ENCODE measurements around the gene ROR2.

The ROR2 gene

DNA sequence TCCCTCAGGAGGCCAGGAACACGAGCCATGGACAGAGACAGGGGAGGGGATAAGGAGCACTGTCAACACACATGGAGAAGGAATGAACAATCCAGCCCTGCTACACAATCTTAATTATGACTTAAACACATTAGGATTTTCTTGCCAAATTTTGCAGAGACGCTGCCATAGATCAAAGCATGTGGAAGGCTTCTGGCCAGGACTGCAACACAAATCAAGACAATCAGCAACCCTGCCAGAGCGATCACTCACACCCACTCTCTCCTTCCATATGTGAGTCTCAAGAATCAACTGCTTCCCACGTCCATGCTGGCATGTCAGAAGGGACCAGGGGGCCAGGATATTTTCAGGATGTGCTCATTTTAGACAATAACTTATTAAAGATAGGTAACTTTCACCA is 85.6 kb downstream of the ROR2 start:
- DNase-seq (ENCODE audit: low read depth in 1 of 2, low spot score in 1 of 2), result no peak
- in situ Hi-C loops (cut with HindIII; ENCODE audit: low pct_unique_long_range_greater_than_20kb, low sequenced_read_pairs), result no loop called here
- no peak for TF ChIP-seq JUND (IDR thresholded peaks at IDR 0.05; ENCODE audit: low read depth)

DNA sequence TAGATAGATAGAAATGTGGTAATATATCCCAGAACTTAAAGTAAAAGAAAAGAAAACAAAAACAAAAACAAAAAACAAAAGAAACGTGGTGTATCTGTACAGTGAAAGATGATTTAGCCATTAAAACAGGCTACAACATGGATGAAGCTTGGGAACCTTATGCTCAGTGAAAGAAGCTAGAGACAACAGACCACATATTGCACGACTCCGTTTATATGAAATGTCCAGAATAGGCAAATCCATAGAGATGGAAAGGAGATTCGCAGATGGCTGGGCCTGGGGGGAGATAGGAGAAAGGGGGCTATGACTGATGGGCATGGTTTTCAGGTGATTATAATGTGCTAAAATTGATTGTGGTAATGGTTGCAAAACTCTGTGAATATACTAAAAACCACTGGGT is 86.6 kb downstream of the ROR2 start:
- in situ Hi-C loops (cut with HindIII; ENCODE audit: low pct_unique_long_range_greater_than_20kb, low sequenced_read_pairs), result no loop called here
- DNase-seq (ENCODE audit: low read depth in 1 of 2, low spot score in 1 of 2), result no peak
- no peak for TF ChIP-seq JUND (IDR thresholded peaks at IDR 0.05; ENCODE audit: low read depth)

DNA sequence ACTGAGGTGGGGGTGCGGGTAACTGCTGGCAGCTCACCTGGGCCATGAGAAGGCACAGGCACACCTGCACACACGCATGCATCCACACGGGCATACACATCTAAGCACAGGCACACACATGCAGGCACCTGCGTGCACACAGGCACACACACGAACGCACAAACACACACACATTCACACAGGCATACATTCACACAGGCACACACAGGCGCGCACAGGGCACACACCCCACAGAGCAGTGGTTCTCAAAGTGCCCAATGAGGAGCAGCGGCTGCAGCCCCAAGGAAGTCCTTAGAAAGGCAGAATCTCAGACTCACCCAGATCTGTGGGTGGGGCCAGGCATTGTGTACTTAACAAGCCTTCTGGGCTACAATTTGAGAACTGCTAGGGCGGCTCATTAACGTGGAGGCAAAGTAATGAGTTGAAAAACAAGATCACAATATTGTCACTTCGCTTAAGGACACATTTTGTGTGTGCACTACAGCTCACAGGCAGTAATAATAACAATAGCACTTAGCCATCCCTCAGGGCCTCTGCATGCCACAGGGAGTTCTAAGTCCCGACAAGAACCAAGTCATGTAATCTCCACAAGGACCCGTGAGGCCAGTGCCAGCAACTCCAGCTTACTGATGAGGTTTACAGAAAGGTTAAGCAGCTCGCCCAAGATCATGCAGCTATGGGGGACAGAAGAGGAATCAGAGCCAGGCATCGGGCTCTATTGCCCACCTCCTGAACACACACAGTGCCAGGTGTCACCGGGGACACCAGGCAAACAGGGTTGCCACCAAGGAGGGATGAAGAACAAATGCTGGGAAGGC is 91.6 kb downstream of the ROR2 start:
- in situ Hi-C loops (cut with HindIII; ENCODE audit: low pct_unique_long_range_greater_than_20kb, low sequenced_read_pairs), result no loop called here
- no peak for TF ChIP-seq JUND (IDR thresholded peaks at IDR 0.05; ENCODE audit: low read depth)
- peak in 1 of 2 experiments; percentile 5 for DNase-seq (ENCODE audit: low read depth in 1 of 2, low spot score in 1 of 2)

DNA sequence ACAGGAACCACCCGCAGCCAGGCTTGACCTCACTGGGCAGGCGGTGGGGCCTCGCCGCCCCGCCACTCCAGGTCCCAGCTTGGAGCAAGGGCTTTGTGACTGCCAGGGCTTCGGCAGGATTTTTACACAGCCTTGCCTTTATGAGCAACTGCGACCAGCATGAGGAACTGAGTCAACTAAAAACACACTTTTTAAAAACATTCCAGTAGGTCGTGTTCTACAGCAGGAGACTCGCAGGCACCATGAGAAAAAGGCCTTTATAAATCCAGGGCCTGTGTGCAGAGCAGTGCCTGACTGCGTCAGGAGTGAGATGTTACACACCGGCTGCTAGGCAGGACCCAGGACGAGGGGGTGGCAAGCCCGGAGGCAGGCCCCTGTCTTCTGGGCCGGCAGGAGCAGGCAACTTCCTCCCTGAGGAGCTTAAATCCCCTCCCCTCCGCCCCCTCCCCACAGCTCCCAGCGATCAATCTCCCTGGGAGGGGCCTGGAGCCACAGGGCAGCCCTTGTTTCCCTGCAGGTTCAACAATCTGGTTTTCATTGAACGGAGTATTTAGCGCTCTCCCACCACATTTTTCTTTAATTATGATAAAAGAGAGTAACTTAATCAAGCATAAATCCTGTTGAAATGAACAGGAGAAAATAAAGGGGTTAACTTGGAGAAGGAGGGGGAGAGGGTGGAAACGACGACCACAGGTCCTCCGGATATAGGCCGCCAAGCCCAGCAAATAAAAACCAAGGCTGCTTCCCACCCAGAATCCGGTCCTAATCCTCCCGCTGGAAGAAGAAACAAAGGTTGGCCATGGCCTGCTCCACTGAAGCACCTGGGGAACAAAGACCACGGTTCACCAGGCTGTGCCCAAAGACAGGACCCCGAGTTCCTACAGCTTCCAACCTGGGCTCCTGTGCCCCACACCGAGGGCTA is 92.5 kb downstream of the ROR2 start:
- in situ Hi-C loops (cut with HindIII; ENCODE audit: low pct_unique_long_range_greater_than_20kb, low sequenced_read_pairs), result no loop called here
- DNase-seq (ENCODE audit: low read depth in 1 of 2, low spot score in 1 of 2), result no peak
- TF ChIP-seq JUND (IDR thresholded peaks at IDR 0.05; ENCODE audit: low read depth), result no peak

DNA sequence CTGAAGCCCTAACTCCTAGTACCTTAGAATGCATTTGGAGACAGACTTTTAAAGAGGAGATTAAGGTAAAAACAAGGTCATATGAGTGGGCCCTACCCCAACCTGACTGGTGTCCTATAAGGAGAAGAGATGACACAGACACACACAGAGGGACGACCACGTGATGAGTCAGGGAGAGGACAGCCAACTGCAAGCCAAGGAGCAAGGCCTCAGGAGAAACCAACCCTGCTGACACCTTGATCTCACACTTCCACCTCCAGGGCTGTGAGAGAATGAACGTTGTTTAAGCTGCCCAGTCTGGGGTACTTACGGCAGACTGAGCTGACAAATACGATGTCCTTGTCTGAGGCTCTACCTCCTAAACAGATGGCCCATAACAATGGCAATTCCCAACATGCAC is 93.6 kb downstream of the ROR2 start:
- no peak for DNase-seq (ENCODE audit: low read depth in 1 of 2, low spot score in 1 of 2)
- in situ Hi-C loops (cut with HindIII; ENCODE audit: low pct_unique_long_range_greater_than_20kb, low sequenced_read_pairs), result no loop called here
- no peak for TF ChIP-seq JUND (IDR thresholded peaks at IDR 0.05; ENCODE audit: low read depth)

DNA sequence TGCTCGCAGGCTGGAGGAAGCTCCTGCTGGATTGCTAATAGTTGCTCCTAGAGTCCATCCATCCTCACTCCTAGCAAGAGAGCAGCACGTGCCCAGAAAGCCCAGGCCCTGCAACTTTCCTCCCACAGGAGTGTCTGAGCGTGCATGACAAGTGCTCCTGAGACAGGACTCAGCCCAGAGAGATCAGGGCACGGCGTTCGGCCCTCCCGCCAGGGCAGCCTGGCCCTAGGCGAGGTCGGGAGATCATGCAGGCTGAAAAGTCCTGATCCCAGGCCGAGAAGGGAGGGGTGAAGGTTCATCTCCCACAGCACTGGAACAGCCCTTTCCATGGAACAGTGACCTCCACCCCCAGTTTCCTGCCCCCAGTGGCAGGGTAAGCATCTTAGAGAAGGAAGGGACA is 94.8 kb downstream of the ROR2 start:
- in situ Hi-C loops (cut with HindIII; ENCODE audit: low pct_unique_long_range_greater_than_20kb, low sequenced_read_pairs), result no loop called here
- DNase-seq (ENCODE audit: low read depth in 1 of 2, low spot score in 1 of 2), result no peak
- no peak for TF ChIP-seq JUND (IDR thresholded peaks at IDR 0.05; ENCODE audit: low read depth)

DNA sequence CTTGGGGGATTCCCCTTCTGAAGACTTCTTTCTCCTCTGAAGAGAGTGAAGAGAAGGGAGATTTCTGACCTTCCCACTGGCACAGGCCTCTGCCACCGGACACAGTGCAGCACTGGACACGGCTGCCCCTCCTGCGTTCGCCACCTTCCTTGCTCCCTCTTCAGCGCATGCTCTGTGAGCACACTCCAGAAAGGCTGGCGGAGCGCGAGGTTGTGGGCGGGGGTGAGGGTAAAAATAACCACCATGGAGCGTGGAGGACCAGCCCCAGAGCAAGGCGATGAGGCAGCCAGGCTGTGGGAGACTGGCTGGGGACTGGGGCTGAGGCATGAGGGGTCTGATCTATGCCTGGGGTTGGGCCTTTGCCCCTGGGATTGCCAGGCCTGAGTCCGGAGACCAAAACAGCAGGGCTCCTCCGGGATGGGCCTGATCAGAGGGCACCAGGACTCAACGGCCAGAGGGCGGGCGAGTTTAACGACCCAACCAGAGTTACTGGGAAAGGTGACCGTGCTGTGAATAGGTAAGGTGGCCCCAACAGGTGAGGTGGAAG is 97.2 kb downstream of the ROR2 start:
- no peak for TF ChIP-seq JUND (IDR thresholded peaks at IDR 0.05; ENCODE audit: low read depth)
- in situ Hi-C loops (cut with HindIII; ENCODE audit: low pct_unique_long_range_greater_than_20kb, low sequenced_read_pairs), result no loop called here
- DNase-seq (ENCODE audit: low read depth in 1 of 2, low spot score in 1 of 2), result no peak

DNA sequence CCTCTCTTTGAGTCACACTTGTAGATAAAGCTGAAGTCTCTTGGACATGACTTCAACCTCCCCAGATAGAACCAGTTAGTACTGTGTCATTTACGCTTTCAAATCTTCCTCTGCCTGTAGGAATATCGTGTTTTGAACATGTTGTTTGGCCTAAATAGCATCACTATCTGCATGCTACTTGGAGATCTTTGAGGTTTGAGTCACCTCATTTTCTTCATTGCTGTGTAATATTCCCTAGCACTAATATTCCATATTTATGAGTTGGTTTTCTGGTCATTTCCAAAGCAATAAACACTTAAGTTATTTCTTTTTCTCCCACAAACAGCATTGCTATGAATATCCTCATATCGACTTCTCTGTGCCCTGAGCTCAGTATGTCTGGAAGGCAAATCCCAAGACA is 100.3 kb downstream of the ROR2 start:
- no peak for DNase-seq (ENCODE audit: low read depth in 1 of 2, low spot score in 1 of 2)
- no peak for TF ChIP-seq JUND (IDR thresholded peaks at IDR 0.05; ENCODE audit: low read depth)
- in situ Hi-C loops (cut with HindIII; ENCODE audit: low pct_unique_long_range_greater_than_20kb, low sequenced_read_pairs), result no loop called here

DNA sequence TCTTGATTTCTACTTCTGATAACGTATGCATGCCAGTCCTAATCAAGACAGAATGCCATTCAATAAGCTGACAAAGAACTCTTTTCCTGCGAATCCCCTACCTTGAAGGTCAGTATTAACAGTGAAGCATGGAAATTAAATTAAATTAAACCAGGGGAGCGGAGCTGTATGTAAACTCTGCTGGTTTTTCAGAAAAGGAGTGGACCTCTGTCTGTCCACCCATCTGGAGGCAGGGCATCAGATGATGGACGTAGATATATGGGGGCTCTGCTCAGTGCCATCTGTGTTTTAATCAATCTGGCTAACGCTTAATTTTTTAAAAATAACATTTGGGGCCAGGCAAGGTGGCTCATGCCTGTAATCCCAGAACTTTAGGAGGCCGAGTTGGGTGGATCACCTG is 101.9 kb downstream of the ROR2 start:
- in situ Hi-C loops (cut with HindIII; ENCODE audit: low pct_unique_long_range_greater_than_20kb, low sequenced_read_pairs), result no loop called here
- no peak for DNase-seq (ENCODE audit: low read depth in 1 of 2, low spot score in 1 of 2)
- no peak for TF ChIP-seq JUND (IDR thresholded peaks at IDR 0.05; ENCODE audit: low read depth)

DNA sequence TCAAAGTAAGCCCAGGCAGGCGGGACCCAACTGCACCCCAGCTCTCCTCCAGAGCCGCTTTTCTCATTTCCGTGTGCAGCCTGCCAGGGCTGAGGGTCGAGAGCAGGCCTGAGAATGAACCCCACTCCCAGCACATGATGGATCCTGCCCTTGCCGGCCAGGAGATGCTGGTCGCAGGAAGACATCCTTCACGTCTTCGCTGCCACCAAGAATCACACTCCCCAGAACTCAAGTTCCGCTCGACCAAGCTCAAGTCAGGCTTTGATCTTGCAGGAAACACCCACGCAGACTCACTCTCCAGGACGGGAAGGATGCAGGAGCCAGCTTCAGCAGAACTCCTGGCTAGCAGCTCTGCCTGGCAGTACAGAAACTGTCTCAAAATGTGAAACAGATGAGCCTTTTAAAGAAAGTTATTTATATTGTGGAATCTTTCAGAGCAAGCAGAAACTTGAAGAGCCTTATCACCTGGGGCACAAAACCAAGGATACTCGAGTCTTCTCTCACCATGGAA is 102.4 kb downstream of the ROR2 start:
- in situ Hi-C loops (cut with HindIII; ENCODE audit: low pct_unique_long_range_greater_than_20kb, low sequenced_read_pairs), result no loop called here
- no peak for DNase-seq (ENCODE audit: low read depth in 1 of 2, low spot score in 1 of 2)
- no peak for TF ChIP-seq JUND (IDR thresholded peaks at IDR 0.05; ENCODE audit: low read depth)

DNA sequence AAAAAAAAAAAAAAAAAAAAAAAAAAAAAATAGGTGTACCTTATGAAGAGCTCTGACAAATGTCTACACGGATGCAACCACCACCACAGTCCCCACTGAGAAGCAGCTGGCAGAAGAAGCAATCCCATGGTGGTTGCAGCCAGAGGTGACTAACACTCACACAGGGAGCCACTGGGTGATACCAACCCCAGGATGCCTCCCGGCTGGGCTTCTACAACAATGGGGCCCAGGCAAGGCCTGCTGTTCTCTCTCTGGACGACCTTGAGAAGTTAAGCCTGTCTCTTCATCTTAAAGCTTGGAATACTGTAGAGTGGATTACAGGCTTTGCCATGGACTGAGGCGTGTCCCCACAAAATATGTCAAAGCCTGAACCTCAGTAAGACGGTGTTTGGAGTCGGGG is 104.1 kb downstream of the ROR2 start:
- no peak for TF ChIP-seq JUND (IDR thresholded peaks at IDR 0.05; ENCODE audit: low read depth)
- DNase-seq (ENCODE audit: low read depth in 1 of 2, low spot score in 1 of 2), result no peak
- in situ Hi-C loops (cut with HindIII; ENCODE audit: low pct_unique_long_range_greater_than_20kb, low sequenced_read_pairs), result no loop called here

DNA sequence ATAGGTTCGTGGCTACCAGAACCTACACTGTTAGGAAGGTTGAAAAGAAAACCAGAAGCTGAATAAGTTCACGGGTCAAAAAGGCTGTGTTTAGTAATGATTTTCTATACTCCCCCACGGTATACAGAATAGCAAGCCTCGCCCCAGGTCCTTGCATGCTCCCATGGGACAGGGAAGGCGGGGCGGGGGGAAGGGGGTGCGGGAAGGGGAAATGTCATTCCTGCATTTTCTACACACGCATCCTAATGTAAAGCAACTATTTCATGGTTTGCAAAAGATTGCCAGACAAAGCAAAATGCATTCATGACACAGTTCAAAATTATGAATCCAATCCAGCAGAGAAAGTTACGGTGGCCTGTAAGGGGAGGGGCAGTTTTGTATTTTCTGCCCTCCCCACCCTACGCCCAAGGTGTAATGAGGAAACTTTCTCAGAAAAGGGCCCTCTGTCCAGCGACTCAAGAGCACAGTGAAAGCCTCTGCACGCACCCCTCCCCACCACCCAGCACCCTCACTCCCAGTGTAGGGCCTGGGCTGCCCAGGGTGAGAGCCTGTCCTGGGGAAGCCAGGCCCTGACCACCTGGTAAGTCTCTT is 105.2 kb downstream of the ROR2 start:
- no peak for TF ChIP-seq JUND (IDR thresholded peaks at IDR 0.05; ENCODE audit: low read depth)
- DNase-seq (ENCODE audit: low read depth in 1 of 2, low spot score in 1 of 2), result no peak
- in situ Hi-C loops (cut with HindIII; ENCODE audit: low pct_unique_long_range_greater_than_20kb, low sequenced_read_pairs), result no loop called here

Measured in T47D (cell line).